ENCODE results near the gene NCKAP5. TPM values are rescaled to one million over a fixed set of nuclear protein-coding genes. Genes with fewer than 3 reads are reported as not detected.

NCKAP5 gene
- total and polyA plus RNA-seq, 2 of the 8 experiments (the other 6 are each of a cell fraction or from before 2014, with no cell fraction given) = 0.27 to 0.86 TPM

DNA sequence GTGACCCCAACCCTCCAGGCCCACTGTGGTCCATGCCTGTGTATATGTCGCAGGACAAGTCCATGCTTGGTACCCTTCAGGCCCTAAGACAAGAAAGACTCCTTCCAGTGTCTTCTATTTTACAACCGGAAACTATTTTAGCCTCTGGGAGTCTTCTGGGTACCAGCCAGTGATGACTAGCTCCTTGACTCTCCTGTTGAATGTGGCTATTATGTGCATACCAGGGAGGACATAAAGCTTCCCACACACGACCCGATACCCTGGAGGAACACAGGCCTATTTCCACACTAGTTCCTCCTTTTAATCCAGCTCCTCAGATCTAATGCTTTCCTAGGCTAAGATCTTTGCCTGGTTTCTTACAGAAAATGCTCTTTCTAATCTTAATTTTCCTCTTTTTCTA lies 178.1 kb downstream of the NCKAP5 start (continued):
- TF ChIP-seq, protein P1, sequence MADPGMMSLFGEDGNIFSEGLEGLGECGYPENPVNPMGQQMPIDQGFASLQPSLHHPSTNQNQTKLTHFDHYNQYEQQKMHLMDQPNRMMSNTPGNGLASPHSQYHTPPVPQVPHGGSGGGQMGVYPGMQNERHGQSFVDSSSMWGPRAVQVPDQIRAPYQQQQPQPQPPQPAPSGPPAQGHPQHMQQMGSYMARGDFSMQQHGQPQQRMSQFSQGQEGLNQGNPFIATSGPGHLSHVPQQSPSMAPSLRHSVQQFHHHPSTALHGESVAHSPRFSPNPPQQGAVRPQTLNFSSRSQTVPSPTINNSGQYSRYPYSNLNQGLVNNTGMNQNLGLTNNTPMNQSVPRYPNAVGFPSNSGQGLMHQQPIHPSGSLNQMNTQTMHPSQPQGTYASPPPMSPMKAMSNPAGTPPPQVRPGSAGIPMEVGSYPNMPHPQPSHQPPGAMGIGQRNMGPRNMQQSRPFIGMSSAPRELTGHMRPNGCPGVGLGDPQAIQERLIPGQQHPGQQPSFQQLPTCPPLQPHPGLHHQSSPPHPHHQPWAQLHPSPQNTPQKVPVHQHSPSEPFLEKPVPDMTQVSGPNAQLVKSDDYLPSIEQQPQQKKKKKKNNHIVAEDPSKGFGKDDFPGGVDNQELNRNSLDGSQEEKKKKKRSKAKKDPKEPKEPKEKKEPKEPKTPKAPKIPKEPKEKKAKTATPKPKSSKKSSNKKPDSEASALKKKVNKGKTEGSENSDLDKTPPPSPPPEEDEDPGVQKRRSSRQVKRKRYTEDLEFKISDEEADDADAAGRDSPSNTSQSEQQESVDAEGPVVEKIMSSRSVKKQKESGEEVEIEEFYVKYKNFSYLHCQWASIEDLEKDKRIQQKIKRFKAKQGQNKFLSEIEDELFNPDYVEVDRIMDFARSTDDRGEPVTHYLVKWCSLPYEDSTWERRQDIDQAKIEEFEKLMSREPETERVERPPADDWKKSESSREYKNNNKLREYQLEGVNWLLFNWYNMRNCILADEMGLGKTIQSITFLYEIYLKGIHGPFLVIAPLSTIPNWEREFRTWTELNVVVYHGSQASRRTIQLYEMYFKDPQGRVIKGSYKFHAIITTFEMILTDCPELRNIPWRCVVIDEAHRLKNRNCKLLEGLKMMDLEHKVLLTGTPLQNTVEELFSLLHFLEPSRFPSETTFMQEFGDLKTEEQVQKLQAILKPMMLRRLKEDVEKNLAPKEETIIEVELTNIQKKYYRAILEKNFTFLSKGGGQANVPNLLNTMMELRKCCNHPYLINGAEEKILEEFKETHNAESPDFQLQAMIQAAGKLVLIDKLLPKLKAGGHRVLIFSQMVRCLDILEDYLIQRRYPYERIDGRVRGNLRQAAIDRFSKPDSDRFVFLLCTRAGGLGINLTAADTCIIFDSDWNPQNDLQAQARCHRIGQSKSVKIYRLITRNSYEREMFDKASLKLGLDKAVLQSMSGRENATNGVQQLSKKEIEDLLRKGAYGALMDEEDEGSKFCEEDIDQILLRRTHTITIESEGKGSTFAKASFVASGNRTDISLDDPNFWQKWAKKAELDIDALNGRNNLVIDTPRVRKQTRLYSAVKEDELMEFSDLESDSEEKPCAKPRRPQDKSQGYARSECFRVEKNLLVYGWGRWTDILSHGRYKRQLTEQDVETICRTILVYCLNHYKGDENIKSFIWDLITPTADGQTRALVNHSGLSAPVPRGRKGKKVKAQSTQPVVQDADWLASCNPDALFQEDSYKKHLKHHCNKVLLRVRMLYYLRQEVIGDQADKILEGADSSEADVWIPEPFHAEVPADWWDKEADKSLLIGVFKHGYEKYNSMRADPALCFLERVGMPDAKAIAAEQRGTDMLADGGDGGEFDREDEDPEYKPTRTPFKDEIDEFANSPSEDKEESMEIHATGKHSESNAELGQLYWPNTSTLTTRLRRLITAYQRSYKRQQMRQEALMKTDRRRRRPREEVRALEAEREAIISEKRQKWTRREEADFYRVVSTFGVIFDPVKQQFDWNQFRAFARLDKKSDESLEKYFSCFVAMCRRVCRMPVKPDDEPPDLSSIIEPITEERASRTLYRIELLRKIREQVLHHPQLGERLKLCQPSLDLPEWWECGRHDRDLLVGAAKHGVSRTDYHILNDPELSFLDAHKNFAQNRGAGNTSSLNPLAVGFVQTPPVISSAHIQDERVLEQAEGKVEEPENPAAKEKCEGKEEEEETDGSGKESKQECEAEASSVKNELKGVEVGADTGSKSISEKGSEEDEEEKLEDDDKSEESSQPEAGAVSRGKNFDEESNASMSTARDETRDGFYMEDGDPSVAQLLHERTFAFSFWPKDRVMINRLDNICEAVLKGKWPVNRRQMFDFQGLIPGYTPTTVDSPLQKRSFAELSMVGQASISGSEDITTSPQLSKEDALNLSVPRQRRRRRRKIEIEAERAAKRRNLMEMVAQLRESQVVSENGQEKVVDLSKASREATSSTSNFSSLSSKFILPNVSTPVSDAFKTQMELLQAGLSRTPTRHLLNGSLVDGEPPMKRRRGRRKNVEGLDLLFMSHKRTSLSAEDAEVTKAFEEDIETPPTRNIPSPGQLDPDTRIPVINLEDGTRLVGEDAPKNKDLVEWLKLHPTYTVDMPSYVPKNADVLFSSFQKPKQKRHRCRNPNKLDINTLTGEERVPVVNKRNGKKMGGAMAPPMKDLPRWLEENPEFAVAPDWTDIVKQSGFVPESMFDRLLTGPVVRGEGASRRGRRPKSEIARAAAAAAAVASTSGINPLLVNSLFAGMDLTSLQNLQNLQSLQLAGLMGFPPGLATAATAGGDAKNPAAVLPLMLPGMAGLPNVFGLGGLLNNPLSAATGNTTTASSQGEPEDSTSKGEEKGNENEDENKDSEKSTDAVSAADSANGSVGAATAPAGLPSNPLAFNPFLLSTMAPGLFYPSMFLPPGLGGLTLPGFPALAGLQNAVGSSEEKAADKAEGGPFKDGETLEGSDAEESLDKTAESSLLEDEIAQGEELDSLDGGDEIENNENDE (IDR thresholded peaks at IDR 0.05; ENCODE audit: insufficient replicate concordance, low read length) = no peak
- TF ChIP-seq SIX5 (IDR thresholded peaks at IDR 0.05; ENCODE audit: low read depth, low read length) (no peak), TAF7 (optimal IDR thresholded peaks at IDR 0.05; ENCODE audit: borderline replicate concordance, low read depth, low read length) (no peak), TCF12 (IDR thresholded peaks at IDR 0.05; ENCODE audit: low read depth, low read length) (no peak), CBX8 (IDR thresholded peaks at IDR 0.05; ENCODE audit: borderline replicate concordance, low read depth, low read length) (no peak), SP4 (IDR thresholded peaks at IDR 0.05; ENCODE audit: low read length) (no peak)
